Osteocyte (in vitro differentiated cells): ENCODE results near the gene TMEM129. TPM values are rescaled to one million over a fixed set of nuclear protein-coding genes. Genes with fewer than 3 reads are reported as not detected.

Experiments used
- DNase-seq: peaks from one replicate; pipeline ENCODE4 v3.0.0; 2021; ENCODE audit warnings: mixed read lengths; ENCODE audit not compliant: unreplicated experiment; ENCODE audit errors: extremely low spot score
- H3K27ac Mint-ChIP-seq: one replicate; pipeline ENCODE4 v1.8.0; 2021; ENCODE audit warnings: mild to moderate bottlenecking, mixed read lengths; ENCODE audit not compliant: unreplicated experiment
- H3K27me3 Mint-ChIP-seq: one replicate; pipeline ENCODE4 v1.8.0; 2021; ENCODE audit warnings: mixed read lengths; ENCODE audit not compliant: unreplicated experiment
- H3K36me3 Mint-ChIP-seq: one replicate; pipeline ENCODE4 v1.8.0; 2021; ENCODE audit warnings: mixed read lengths; ENCODE audit not compliant: unreplicated experiment
- H3K4me1 Mint-ChIP-seq: one replicate; pipeline ENCODE4 v1.8.0; 2021; ENCODE audit warnings: mixed read lengths; ENCODE audit not compliant: unreplicated experiment
- H3K4me3 Mint-ChIP-seq: one replicate; pipeline ENCODE4 v1.8.0; 2021; ENCODE audit warnings: mild to moderate bottlenecking, moderate library complexity, mixed read lengths; ENCODE audit not compliant: unreplicated experiment
- H3K9me3 Mint-ChIP-seq: one replicate; pipeline ENCODE4 v1.8.0; 2021; ENCODE audit warnings: mixed read lengths; ENCODE audit not compliant: unreplicated experiment
- total RNA-seq: library from RNA; stranded (reverse); gene quantifications from 2 replicates; pipeline ENCODE4 v1.2.1, GENCODE V29; 2021
- TF ChIP-seq, protein P1 (sequence below): fragments of 200-600 bp; sonication (generic); IDR thresholded peaks from 2 replicates; pipeline ENCODE4 v1.5.0; 2021; ENCODE audit warnings: antibody characterized with exemption, mild to moderate bottlenecking, moderate library complexity

Gene TMEM129
- total RNA-seq, 1 donor from 2014 or later, result 48.8 TPM

DNA sequence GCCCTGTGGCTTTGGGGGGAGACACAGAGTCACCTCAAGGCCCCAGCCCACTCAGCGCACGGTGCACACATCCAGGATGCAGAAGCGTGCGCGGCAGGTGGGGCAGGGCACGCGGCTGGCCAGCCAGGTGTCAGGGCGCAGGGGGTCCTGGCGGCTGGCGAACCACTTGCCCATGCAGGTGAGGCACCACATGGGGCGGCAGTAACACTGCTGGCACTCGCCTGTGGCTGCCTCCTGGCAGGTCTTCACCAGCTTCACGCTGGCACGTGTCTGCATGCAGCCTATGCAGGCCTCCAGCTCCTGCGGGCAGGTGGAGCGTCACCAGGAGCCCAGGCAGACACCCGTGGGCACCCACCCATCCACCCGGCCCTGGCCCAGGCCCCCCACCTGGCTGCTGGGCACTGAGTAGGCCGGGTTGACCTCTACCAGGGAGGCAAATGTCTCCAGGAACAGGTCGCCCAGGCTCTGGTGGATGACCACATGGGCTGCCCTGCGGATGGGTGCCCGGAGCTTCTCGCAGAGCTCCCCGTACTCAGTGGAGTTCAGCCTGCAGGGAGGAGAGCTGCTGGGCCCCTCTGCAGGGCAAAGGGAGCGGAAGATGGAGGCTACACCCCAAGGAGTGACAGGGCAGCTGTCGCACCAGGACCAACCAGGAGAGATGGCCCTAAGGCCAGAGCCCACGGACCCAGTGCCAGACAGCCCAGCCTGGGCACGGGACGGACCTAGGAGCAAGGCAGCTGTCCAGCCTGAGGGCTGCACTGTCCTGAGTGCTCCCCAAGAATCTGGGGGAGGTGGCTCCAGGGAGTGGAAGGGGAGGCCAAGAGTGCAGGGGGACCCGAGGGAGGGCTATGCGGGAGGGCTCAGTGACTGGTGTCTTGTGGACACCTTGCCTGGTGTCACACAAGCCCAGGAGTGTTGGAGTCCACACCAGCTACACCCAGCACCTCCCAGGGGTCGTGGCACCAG is 3.7 kb downstream of the TMEM129 start:
- no peaks in the 10 kb centered on the region for H3K27me3 Mint-ChIP-seq
- TF ChIP-seq, protein P1, sequence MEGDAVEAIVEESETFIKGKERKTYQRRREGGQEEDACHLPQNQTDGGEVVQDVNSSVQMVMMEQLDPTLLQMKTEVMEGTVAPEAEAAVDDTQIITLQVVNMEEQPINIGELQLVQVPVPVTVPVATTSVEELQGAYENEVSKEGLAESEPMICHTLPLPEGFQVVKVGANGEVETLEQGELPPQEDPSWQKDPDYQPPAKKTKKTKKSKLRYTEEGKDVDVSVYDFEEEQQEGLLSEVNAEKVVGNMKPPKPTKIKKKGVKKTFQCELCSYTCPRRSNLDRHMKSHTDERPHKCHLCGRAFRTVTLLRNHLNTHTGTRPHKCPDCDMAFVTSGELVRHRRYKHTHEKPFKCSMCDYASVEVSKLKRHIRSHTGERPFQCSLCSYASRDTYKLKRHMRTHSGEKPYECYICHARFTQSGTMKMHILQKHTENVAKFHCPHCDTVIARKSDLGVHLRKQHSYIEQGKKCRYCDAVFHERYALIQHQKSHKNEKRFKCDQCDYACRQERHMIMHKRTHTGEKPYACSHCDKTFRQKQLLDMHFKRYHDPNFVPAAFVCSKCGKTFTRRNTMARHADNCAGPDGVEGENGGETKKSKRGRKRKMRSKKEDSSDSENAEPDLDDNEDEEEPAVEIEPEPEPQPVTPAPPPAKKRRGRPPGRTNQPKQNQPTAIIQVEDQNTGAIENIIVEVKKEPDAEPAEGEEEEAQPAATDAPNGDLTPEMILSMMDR, result no peak
- DNase-seq, result no peak
- H3K36me3 Mint-ChIP-seq, result peaks cover 3% of the 10 kb centered on the region
- H3K4me3 Mint-ChIP-seq, result no peak overlapping the region
- H3K4me1 Mint-ChIP-seq, result peaks cover 32% of the 10 kb centered on the region
- no peak overlapping the region for H3K27ac Mint-ChIP-seq
- H3K9me3 Mint-ChIP-seq, result no peaks in the 10 kb centered on the region

DNA sequence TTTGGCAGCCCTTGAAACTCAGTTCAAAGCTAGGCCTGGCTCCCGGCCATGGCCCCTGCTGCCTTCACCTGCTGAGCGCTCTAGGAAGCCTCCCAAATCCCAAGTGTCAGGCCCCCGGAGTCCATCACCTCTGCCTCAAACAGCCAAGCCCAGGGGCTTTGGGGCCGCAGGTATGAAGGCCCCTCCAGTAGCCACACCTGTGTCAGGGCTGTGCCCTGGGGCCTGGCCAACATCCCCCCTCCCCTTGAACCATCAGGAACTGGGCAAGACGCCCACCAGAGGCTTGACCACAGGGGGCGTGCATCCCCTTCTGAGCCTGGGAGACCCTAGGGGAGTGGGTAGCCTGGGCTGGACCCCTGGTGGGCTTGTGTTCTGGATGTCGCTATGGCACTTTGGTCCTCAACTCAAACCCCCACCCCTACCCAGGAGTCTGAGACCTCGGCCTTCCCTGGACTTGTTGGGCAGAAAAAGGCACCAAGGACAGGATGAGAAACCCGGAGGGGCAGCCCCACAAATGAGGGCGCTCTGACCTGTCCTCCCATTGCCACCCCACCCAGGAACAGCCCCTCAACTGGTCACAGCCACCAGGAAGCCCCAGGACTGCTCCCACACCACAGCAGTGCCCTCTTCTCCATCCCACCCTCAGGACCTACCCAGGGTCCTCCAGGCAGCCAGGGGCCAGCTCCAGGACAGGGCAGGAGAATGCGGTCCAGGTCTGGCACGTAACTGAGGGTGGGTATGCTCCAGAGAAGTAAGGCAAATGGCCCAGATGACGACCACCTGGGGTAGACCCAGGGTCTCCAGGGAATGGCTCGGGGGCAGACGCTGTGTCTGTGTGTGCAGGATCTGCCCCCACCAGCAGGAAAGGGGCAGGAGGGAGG is 4.8 kb downstream of the TMEM129 start:
- H3K4me3 Mint-ChIP-seq, result no peak overlapping the region
- H3K27me3 Mint-ChIP-seq, result no peaks in the 10 kb centered on the region
- peaks cover 3% of the 10 kb centered on the region for H3K36me3 Mint-ChIP-seq
- TF ChIP-seq, protein P1, result no peak
- H3K9me3 Mint-ChIP-seq, result no peaks in the 10 kb centered on the region
- peaks cover 27% of the 10 kb centered on the region for H3K4me1 Mint-ChIP-seq
- DNase-seq, result no peak
- H3K27ac Mint-ChIP-seq, result no peak overlapping the region

DNA sequence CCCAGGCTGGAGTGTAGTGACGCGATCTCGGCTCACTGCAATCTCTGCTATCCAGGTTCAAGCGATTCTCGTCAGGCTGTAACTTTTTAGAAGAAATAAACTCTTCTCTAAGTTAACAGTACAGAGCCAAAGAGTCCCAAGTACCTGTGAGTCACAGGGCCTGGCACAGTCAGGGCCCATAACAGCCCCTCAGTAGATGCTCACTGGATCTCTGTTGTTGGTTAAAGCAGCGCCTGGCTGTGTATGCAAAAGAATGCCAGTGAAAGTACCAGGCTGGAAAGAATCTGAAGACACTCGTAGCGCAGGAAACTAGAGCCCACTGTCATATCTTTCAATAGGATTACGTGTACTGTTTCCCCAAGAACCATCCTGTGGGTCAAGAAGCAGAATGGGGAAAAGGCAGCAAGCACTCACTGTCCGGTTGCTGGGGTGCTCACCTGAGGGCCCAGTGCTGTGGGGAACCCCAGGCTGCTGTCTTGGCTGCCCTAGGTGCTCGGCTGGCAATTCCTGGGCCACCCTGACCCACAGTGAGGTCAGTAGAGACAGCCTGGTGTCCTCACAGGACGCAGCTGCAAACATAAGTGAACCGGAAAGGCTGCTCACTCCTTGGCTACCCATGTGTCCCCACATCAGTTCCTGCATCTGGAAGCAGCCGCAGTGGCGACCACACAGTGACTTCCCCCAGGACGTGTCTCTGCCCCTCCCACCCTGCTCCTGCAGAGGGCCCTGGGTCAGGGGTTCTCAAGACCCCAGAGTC is 5.9 kb downstream of the TMEM129 start:
- peak overlapping the region; percentile 52 for H3K27ac Mint-ChIP-seq
- no peak for DNase-seq
- TF ChIP-seq, protein P1, result no peak
- H3K4me1 Mint-ChIP-seq, result peaks cover 36% of the 10 kb centered on the region
- no peaks in the 10 kb centered on the region for H3K27me3 Mint-ChIP-seq
- peaks cover 3% of the 10 kb centered on the region for H3K36me3 Mint-ChIP-seq
- H3K4me3 Mint-ChIP-seq, result no peak overlapping the region
- no peaks in the 10 kb centered on the region for H3K9me3 Mint-ChIP-seq

DNA sequence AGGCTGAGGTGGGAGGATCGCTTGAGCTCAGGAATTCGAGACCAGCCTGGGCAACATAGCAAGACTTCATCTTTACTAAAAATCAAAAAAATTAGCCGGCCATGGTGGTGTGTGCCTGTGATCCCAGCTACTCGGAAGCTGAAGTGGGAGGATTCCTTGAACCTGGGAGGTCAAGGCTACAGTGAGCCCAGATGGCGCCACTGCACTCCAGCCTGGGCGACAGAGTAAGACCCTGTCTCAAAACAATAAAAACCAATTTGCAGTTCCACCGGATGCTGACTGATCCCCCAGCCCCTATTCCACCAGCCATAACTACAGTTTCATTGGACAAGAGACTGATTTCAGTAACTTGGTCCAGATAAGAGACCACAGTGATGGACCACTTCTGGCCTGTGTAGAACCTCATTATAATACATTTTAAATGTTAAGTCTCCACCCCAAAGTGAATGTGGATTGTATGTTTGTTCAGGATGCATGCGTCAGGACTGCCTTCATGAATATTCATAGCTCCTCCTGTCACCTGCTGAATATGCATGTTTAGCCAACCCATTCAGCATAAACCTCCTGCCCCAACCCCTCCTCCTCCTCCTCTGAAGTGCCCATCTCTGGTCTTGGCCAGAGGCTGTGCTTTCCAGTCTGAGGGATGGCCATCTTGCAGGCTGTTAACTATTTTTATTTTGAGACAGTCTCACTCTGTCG is 6.7 kb downstream of the TMEM129 start:
- TF ChIP-seq, protein P1, result no peak
- Mint-ChIP-seq H3K4me3 (no peak overlapping the region), H3K27me3 (no peaks in the 10 kb centered on the region), H3K36me3 (peaks cover 7% of the 10 kb centered on the region), H3K4me1 (peaks cover 33% of the 10 kb centered on the region), H3K27ac (peak overlapping the region; percentile 52), H3K9me3 (no peaks in the 10 kb centered on the region)
- DNase-seq, result no peak
